Measurements from ENCODE around the gene EVX1.

The EVX1 gene

GRCh38 chr7:27250557-27251070 lies 8.0 kb downstream of the EVX1 start:
- no peak for DNase-seq (ENCODE audit: low spot score)

- no peak for DNase-seq (ENCODE audit: low spot score)
Measured at GRCh38 chr7:27251136-27251651, 8.6 kb downstream of the EVX1 start.

- DNase-seq (ENCODE audit: low spot score): no peak
Measured at GRCh38 chr7:27251652-27252590, 9.3 kb downstream of the EVX1 start.

GRCh38 chr7:27254625-27255024 lies 12.0 kb downstream of the EVX1 start:
- peak; percentile 47 for DNase-seq (ENCODE audit: low spot score)

GRCh38 chr7:27260211-27260610 lies 17.6 kb downstream of the EVX1 start:
- no peak for DNase-seq (ENCODE audit: low spot score)

GRCh38 chr7:27262121-27262520 lies 19.5 kb downstream of the EVX1 start:
- peak; percentile 29 for DNase-seq (ENCODE audit: low spot score)

GRCh38 chr7:27263781-27264180 lies 21.2 kb downstream of the EVX1 start:
- DNase-seq (ENCODE audit: low spot score): no peak

- no peak for DNase-seq (ENCODE audit: low spot score)
Measured at GRCh38 chr7:27269455-27269854, 26.9 kb downstream of the EVX1 start.

- DNase-seq (ENCODE audit: low spot score): no peak
Measured at GRCh38 chr7:27271384-27271783, 28.8 kb downstream of the EVX1 start.

- peak; percentile 61 for DNase-seq (ENCODE audit: low spot score)
Measured at GRCh38 chr7:27277628-27278027, 35.0 kb downstream of the EVX1 start.

- DNase-seq (ENCODE audit: low spot score): no peak
Measured at GRCh38 chr7:27283558-27283957, 41.0 kb downstream of the EVX1 start.

GRCh38 chr7:27295236-27295635 lies 52.6 kb downstream of the EVX1 start:
- DNase-seq (ENCODE audit: low spot score): peak; percentile 16

GRCh38 chr7:27297356-27297755 lies 54.8 kb downstream of the EVX1 start:
- DNase-seq (ENCODE audit: low spot score): no peak

Data from kidney tubule cell (primary cell).